ENCODE results near the gene IFNL4. TPM values are rescaled to one million over a fixed set of nuclear protein-coding genes. Genes with fewer than 3 reads are reported as not detected.

The IFNL4 gene
- total RNA-seq, 1 experiment from 2014 or later, result not detected

DNA sequence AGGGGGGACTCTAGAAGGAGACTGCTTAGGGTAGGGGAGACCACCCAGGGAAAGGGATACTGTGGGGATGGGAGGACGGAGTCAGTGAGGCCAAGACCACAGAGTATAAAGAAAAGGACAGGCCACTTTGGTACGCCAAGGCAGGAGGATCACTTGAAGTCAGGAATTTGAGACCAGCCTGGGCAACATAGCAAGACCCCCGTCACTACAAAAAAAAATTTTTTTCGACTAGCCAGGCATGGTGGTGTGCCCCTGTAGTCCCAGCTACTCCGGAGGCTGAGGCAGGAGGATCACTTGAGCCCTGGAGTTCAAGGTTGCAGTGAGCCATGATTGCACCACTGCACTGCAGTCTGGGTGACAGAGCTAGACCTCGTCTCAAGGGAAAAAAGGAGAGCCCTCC, 10.4 kb downstream of the IFNL4 start:
- H3K23me2 ChIP-seq (ENCODE audit: insufficient read length, low read depth, low read length, poor library complexity, severe bottlenecking), result no peaks in the 10 kb centered on the region
- no peak overlapping the region for H3K9ac ChIP-seq (ENCODE audit: extremely low read depth, insufficient read length, low read length)
- no peak overlapping the region for H2BK15ac ChIP-seq (ENCODE audit: low read depth, low read length)
- H3K27ac Mint-ChIP-seq, result no peak overlapping the region; a peak in 1 of 7 replicates
- no peak for DNase-seq
- no peak overlapping the region for H4K5ac ChIP-seq (ENCODE audit: insufficient read length, low read depth, low read length)
- H2BK20ac ChIP-seq (ENCODE audit: low read depth, low read length, poor library complexity, severe bottlenecking), result no peak overlapping the region
- H4K91ac ChIP-seq (ENCODE audit: insufficient read length, low read depth, low read length), result no peak overlapping the region
- H4K20me1 ChIP-seq (ENCODE audit: control insufficient read depth, insufficient read depth, insufficient read length), result no peaks in the 10 kb centered on the region
- H3K9me3 Mint-ChIP-seq, result no peaks in the 10 kb centered on the region
- no peak overlapping the region for H3K4me2 ChIP-seq (ENCODE audit: insufficient read depth, insufficient read length, low read length)
- H3K4me3 Mint-ChIP-seq, result no peak overlapping the region
- H3K9me3 ChIP-seq (ENCODE audit: control insufficient read depth, low read depth, low read length), result no peaks in the 10 kb centered on the region
- H3K4me1 ChIP-seq (ENCODE audit: insufficient read depth, low read length), result no peaks in the 10 kb centered on the region
- H4K8ac ChIP-seq (replicated peaks; ENCODE audit: insufficient read length, low read depth, low read length), result no peak overlapping the region
- H2AFZ ChIP-seq (ENCODE audit: low read length), result no peak overlapping the region
- H3K4me1 Mint-ChIP-seq, result peaks cover 0 to 6% of the 10 kb centered on the region in 2 experiments; a peak in 2 of 4 replicates
- no CpG with 5 or more reads among the region's 6 CpGs for WGBS (ENCODE audit: extremely low coverage, insufficient read length, low lambda C conversion rate)
- H3K4ac ChIP-seq (ENCODE audit: low read depth, low read length), result no peak overlapping the region
- H2BK120ac ChIP-seq (ENCODE audit: low read depth, low read length, poor library complexity, severe bottlenecking), result no peak overlapping the region
- H3K27ac ChIP-seq (ENCODE audit: insufficient read length, low read depth, low read length), result no peak overlapping the region
- H3K56ac ChIP-seq (ENCODE audit: insufficient read length, low read depth, low read length), result no peak overlapping the region
- no peaks in the 10 kb centered on the region for H3K36me3 Mint-ChIP-seq (ENCODE audit: insufficient read depth in 1 of 3, low read depth in 3 of 3)
- no peak overlapping the region for H3K18ac ChIP-seq (ENCODE audit: insufficient read length, low read depth, low read length)
- H2BK12ac ChIP-seq (ENCODE audit: insufficient read length, low read depth, low read length), result no peak overlapping the region
- no peak overlapping the region for H3T11ph ChIP-seq (ENCODE audit: low read length)
- no peaks in the 10 kb centered on the region for H3K79me2 ChIP-seq (ENCODE audit: insufficient read depth, low read length)
- TF ChIP-seq, protein P1, sequence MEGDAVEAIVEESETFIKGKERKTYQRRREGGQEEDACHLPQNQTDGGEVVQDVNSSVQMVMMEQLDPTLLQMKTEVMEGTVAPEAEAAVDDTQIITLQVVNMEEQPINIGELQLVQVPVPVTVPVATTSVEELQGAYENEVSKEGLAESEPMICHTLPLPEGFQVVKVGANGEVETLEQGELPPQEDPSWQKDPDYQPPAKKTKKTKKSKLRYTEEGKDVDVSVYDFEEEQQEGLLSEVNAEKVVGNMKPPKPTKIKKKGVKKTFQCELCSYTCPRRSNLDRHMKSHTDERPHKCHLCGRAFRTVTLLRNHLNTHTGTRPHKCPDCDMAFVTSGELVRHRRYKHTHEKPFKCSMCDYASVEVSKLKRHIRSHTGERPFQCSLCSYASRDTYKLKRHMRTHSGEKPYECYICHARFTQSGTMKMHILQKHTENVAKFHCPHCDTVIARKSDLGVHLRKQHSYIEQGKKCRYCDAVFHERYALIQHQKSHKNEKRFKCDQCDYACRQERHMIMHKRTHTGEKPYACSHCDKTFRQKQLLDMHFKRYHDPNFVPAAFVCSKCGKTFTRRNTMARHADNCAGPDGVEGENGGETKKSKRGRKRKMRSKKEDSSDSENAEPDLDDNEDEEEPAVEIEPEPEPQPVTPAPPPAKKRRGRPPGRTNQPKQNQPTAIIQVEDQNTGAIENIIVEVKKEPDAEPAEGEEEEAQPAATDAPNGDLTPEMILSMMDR (conservative IDR thresholded peaks at IDR 0.05), result no peak
- no peak overlapping the region for H3K23ac ChIP-seq (ENCODE audit: insufficient read length, low read depth, low read length)
- no peak overlapping the region for H2BK5ac ChIP-seq (ENCODE audit: insufficient read length, low read length)
- H2AK5ac ChIP-seq (ENCODE audit: insufficient read length, low read length), result no peak overlapping the region
- H3K27me3 Mint-ChIP-seq (ENCODE audit: low read depth), result peaks cover 65% of the 10 kb centered on the region
- H3K79me1 ChIP-seq (ENCODE audit: insufficient read depth, low read depth, low read length, poor library complexity, severe bottlenecking), result no peaks in the 10 kb centered on the region
- no peak overlapping the region for H3K14ac ChIP-seq (ENCODE audit: insufficient read depth, low read length)
- H3K27me3 ChIP-seq (ENCODE audit: insufficient read depth, low read length), result no peaks in the 10 kb centered on the region; the same call in 1 of the 2 replicates
